HFF-Myc (cell line): ENCODE data around the gene PTTG2.

Experiments used
- DNase-seq: peaks from one replicate; pipeline ENCODE4 v3.0.0-alpha.2; 2011; ENCODE audit warnings: low read depth; ENCODE audit errors: extremely low read depth
- H3K4me3 ChIP-seq: replicated peaks from 2 replicates; pipeline ENCODE4 v1.5.1; 2011; ENCODE audit warnings: low read depth, mild to moderate bottlenecking, control low read depth, low read length
- TF ChIP-seq, protein P1 (sequence below): IDR thresholded peaks from 2 replicates; pipeline ENCODE4 v1.5.1; 2012; ENCODE audit warnings: mild to moderate bottlenecking, low read depth, low read length, control low read depth; ENCODE audit errors: missing control alignments

PTTG2 gene

DNA sequence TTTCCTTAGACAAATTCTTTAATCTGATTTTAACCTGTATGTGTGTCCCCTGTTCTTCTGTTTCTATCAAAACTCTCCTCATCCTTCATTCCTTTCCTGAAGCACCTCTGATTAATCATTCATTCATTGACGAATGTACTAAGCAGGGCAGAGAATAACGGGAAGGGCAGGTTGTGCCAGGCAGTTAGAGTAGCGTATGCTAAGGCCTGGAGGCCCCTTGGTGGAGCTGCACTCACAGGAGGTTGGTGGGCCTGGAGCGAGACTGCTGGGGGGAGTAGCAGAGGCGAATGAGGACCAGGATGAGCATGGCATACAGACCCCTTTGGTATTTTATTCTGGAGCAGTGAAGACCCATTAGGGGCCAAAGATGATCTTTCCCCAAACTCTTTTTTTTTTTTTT is 22.5 kb downstream of the PTTG2 start:
- no peak overlapping the region for H3K4me3 ChIP-seq
- DNase-seq: no peak
- TF ChIP-seq, protein P1, sequence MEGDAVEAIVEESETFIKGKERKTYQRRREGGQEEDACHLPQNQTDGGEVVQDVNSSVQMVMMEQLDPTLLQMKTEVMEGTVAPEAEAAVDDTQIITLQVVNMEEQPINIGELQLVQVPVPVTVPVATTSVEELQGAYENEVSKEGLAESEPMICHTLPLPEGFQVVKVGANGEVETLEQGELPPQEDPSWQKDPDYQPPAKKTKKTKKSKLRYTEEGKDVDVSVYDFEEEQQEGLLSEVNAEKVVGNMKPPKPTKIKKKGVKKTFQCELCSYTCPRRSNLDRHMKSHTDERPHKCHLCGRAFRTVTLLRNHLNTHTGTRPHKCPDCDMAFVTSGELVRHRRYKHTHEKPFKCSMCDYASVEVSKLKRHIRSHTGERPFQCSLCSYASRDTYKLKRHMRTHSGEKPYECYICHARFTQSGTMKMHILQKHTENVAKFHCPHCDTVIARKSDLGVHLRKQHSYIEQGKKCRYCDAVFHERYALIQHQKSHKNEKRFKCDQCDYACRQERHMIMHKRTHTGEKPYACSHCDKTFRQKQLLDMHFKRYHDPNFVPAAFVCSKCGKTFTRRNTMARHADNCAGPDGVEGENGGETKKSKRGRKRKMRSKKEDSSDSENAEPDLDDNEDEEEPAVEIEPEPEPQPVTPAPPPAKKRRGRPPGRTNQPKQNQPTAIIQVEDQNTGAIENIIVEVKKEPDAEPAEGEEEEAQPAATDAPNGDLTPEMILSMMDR: no peak

DNA sequence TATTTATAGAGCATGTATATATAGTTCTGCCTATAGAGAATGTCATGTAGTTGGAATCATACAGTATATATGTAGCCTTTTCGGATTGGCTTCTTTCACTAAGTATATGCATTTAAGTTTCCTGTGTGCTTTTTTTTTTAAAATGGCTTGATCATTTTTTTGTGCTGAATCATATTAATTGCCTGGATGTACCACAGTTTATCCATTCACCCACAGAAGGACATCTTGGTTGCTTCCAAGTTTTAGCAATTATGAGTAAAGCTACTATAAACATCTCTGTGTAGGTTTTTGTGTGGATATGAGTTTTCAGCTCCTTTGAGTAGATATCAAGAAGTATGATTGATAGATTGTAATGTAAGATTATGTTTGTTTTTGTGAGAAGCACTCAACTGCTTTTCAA is 23.8 kb downstream of the PTTG2 start:
- TF ChIP-seq, protein P1: no peak
- DNase-seq: no peak
- no peak overlapping the region for H3K4me3 ChIP-seq

DNA sequence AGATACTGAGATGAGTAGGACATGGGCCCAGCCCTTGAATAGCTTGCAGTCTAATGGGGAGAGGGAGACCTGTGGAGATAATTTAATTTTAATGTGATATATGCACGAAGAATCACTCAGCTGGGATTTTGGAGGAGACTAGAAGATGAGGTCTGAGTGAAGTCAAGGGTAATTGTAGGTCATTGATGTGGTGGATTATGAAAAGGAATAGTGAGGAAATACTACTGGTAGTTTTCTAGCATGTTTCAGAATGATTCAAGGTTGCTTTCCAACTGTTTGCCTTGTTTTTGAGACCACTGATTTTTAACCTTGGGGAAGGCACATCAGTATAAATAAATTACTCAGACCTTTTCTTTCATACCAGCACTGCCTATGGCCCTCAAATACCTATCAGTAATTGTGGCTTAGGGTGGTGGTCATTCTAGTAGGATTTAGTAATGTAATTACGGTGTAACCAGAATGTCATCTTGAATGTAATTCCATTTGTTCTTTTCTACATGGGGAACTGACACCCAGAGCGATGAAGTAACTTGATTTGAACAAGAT is 25.6 kb downstream of the PTTG2 start:
- H3K4me3 ChIP-seq: no peak overlapping the region

DNA sequence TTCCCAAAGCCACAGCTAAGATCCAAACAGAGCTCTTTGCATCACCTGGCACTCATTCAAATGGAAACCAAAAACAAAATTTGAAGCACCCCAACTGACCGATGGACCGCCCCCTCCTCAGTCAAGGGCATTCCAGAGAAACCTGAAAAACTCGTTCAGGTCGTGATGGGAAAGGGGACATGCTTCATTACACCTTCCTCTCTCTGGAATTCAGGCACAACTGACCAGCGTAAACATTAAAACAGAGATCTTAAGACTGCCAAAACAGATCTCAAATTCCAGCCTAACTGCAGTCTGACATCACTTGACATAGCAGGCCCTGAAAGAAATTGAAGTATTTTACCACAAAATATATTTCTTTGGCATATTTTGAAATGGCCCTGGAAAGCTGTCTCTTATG is 28.5 kb downstream of the PTTG2 start:
- DNase-seq: no peak
- H3K4me3 ChIP-seq: no peak overlapping the region
- TF ChIP-seq, protein P1: no peak

More for the DNA sequence above, 25.6 kb downstream of the PTTG2 start:
- TF ChIP-seq, protein P1: no peak
- no peak for DNase-seq

DNA sequence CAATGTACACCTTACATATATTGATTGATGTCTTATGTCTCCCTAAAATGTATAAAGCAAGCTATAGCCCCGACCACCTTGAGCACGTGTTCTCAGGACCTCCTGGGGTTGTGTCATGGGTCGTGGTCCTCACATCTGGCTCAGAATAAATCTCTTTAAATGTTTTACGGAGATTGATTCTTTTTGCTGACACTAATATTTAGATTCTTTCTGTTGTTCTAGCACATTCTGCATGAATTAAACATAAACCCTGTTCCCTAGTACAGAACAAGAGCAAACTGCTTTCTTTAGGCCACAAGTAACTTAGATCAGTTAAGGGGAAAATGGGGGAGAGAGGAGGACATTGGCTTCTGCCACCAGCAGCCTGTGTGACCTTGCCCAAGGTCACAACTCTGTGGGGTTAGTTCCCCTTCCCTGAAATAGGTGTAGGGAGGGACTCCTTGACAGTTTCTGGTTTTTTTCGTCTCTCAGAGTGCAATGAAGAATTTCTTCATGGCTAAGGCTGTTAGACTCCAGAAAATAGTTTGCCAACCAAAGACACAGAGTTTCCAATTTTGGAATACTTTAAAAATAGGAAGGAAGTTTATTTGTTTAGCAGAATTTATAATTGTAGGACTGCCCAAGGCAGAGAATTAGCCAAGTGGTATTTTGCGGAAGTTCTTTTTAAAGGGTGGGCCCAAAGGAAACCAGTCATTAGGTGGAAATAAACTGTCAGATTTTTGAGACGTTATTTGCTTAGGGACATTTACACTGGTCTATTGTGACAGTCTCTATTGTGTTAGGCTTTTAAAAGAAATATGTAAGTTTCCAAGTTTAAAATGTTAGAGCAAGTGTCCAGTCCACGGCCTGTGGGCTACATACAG is 29.4 kb downstream of the PTTG2 start:
- TF ChIP-seq, protein P1: no peak
- DNase-seq: no peak
- no peak overlapping the region for H3K4me3 ChIP-seq

DNA sequence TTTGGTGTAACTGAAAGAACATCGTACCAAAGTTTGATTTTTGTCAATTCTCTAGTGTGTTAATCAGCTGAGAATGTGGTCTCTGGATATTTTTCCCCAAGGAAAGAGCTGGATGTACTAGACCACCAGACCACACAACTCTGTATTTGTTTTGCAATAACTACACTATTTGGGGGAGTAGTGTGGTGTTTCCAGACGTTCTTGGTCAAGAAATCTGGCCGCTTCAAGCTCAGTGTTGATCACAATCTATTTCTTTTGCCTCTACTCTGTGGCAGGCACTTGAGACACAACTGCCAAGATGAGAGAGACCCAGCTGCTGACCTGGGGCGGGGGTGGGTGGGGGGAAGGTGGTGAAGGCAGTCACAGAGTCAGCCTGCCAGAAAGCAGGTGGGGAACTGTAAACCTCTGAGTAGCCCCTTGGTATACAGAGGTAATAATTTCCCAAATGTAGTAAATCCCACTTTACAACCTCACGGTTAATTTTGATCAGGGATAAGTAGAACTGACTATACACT is 30.6 kb downstream of the PTTG2 start:
- TF ChIP-seq, protein P1: no peak
- H3K4me3 ChIP-seq: no peak overlapping the region
- DNase-seq: no peak
